Breast epithelium (tissue), 4 donors: ENCODE results near the gene CACNA2D4. TPM values are rescaled to one million over a fixed set of nuclear protein-coding genes. Genes with fewer than 3 reads are reported as not detected.

Experiments
- DNase-seq, 2 donors: peaks; one replicate each; pipeline ENCODE4 v3.0.0-alpha.2; 2019; ENCODE audit warnings: low spot score in 2 of 2
- H3K27ac ChIP-seq, 2 donors: fragments of 200-600 bp; sonication (generic) in 1 of 2; one replicate each; pipeline ENCODE4 v1.5.1; 2016 to 2019; ENCODE audit warnings: mild to moderate bottlenecking in 1 of 2
- H3K27me3 ChIP-seq, 2 donors: fragments of 200-600 bp; sonication (generic) in 1 of 2; one replicate each; pipeline versions ENCODE4 v1.5.1 to v1.6.0; 2017 to 2019; ENCODE audit warnings: control low read depth in 1 of 2, mild to moderate bottlenecking in 1 of 2
- H3K36me3 ChIP-seq: fragments of 200-600 bp; one replicate; pipeline ENCODE4 v1.5.1; 2019
- H3K4me1 ChIP-seq, 2 donors: fragments of 200-600 bp; sonication (generic); one replicate each; pipeline ENCODE4 v1.5.1; 2016 to 2019; ENCODE audit warnings: control low read depth in 1 of 2
- H3K4me3 ChIP-seq, 3 donors: fragments of 200-600 bp; sonication (generic); 1 replicate in 2 of 3; 2 replicates in 1 of 3; pipeline ENCODE4 v1.5.1; 2016 to 2019; ENCODE audit warnings: mild to moderate bottlenecking in 3 of 3, moderate library complexity in 2 of 3
- H3K9me3 ChIP-seq, 2 donors: fragments of 200-600 bp; sonication (generic) in 1 of 2; one replicate each; pipeline ENCODE4 v1.5.1; 2016 to 2019; ENCODE audit warnings: control low read depth in 1 of 2
- CTCF ChIP-seq, 3 donors: fragments of 450-650 bp; IDR thresholded peaks; one replicate each; pipeline ENCODE4 v1.5.1; 2016 to 2017; ENCODE audit warnings: antibody characterized with exemption in 3 of 3, mild to moderate bottlenecking in 3 of 3, moderate library complexity in 3 of 3
- POLR2A ChIP-seq: fragments of 450-650 bp; IDR thresholded peaks from one replicate; pipeline ENCODE4 v1.6.1; 2016; ENCODE audit warnings: antibody characterized with exemption, mild to moderate bottlenecking, moderate library complexity
- POLR2AphosphoS5 ChIP-seq, 3 donors: sonication (generic); formaldehyde crosslinking; IDR thresholded peaks; one replicate each; pipeline ENCODE4 v1.6.1; 2017; ENCODE audit warnings: antibody characterized with exemption in 3 of 3
- intact Hi-C: fragments of 100-400 bp; cut with DNase I; formaldehyde crosslinking; loops from one replicate; pipeline ENCODE4 v1.15.1; 2023; ENCODE audit warnings: low total_unique reads
- total RNA-seq, 3 donors: library from RNA; depleted of rRNA; stranded (reverse); fragments of >200 nt; gene quantifications; one replicate each; pipeline ENCODE4 v1.1.0, GENCODE V29; 2016

The CACNA2D4 gene
- total RNA-seq, 3 donors from 2014 or later: 3.2 to 10.2 (median 3.3) TPM

- TF ChIP-seq CTCF (IDR thresholded peaks at IDR 0.05) (no peak), POLR2AphosphoS5 (IDR thresholded peaks at IDR 0.05) (no peak)
- H3K36me3 ChIP-seq: no peaks in the 10 kb centered on the region
Observed at GRCh38 chr12:1758887-1759286, 159.6 kb downstream of the CACNA2D4 start.

GRCh38 chr12:1758376-1758775 lies 160.1 kb downstream of the CACNA2D4 start:
- DNase-seq: no peak
- Histone ChIP-seq H3K9me3 (no peaks in the 10 kb centered on the region), H3K27me3 (no peaks in the 10 kb centered on the region), H3K4me1 (no peaks in the 10 kb centered on the region), H3K27ac (peak overlapping the region in 1 of 2 donors; percentile 59), H3K36me3 (no peaks in the 10 kb centered on the region), H3K4me3 (no peak overlapping the region)
- no peak for TF ChIP-seq POLR2AphosphoS5 (IDR thresholded peaks at IDR 0.05)
- TF ChIP-seq CTCF (IDR thresholded peaks at IDR 0.05): no peak
- intact Hi-C loops: no loop called here

More at GRCh38 chr12:1758887-1759286, 159.6 kb downstream of the CACNA2D4 start:
- Histone ChIP-seq H3K27me3 (no peaks in the 10 kb centered on the region), H3K9me3 (no peaks in the 10 kb centered on the region), H3K4me1 (no peaks in the 10 kb centered on the region), H3K4me3 (no peak overlapping the region), H3K27ac (peak overlapping the region; percentile 13 to 59)
- DNase-seq: no peak
- intact Hi-C loops: no loop called here

GRCh38 chr12:1750300-1750699 lies 168.2 kb downstream of the CACNA2D4 start:
- H3K27me3 ChIP-seq: no peaks in the 10 kb centered on the region
- peaks cover 0 to 6% of the 10 kb centered on the region in 2 donors for H3K9me3 ChIP-seq
- H3K4me1 ChIP-seq: no peaks in the 10 kb centered on the region
- H3K4me3 ChIP-seq: no peak overlapping the region
- intact Hi-C loops: no loop called here
- no peak overlapping the region for H3K27ac ChIP-seq
- TF ChIP-seq POLR2AphosphoS5 (IDR thresholded peaks at IDR 0.05) (no peak), CTCF (IDR thresholded peaks at IDR 0.05) (no peak), POLR2A (no peak)
- no peaks in the 10 kb centered on the region for H3K36me3 ChIP-seq
- DNase-seq: no peak

GRCh38 chr12:1749019-1749418 lies 169.4 kb downstream of the CACNA2D4 start:
- Histone ChIP-seq H3K36me3 (no peaks in the 10 kb centered on the region), H3K27ac (no peak overlapping the region), H3K27me3 (no peaks in the 10 kb centered on the region), H3K9me3 (peaks cover 0 to 6% of the 10 kb centered on the region in 2 donors), H3K4me1 (no peaks in the 10 kb centered on the region), H3K4me3 (no peak overlapping the region)
- TF ChIP-seq POLR2AphosphoS5 (IDR thresholded peaks at IDR 0.05) (no peak), CTCF (IDR thresholded peaks at IDR 0.05) (no peak), POLR2A (no peak)
- DNase-seq: no peak
- intact Hi-C loops: no loop called here

- H3K4me1 ChIP-seq: no peaks in the 10 kb centered on the region
- peaks cover 0 to 6% of the 10 kb centered on the region in 2 donors for H3K9me3 ChIP-seq
- no peak for TF ChIP-seq POLR2AphosphoS5 (IDR thresholded peaks at IDR 0.05)
- no peak for TF ChIP-seq POLR2A
- no peak for TF ChIP-seq CTCF (IDR thresholded peaks at IDR 0.05)
- no peak for DNase-seq
- no peaks in the 10 kb centered on the region for H3K27me3 ChIP-seq
- no peak overlapping the region for H3K27ac ChIP-seq
- no peak overlapping the region for H3K4me3 ChIP-seq
- intact Hi-C loops: no loop called here
- no peaks in the 10 kb centered on the region for H3K36me3 ChIP-seq
Observed at GRCh38 chr12:1747609-1748008, 170.8 kb downstream of the CACNA2D4 start.
